IPS DF 6.9 (cell line): ENCODE measurements around the gene NHSL2.
"Not testable (repeated sequence)": the region's sequence is repeated elsewhere in the genome, so short reads cannot be mapped to it uniquely, and the experiment has no call there.

Source experiments
- DNase-seq: peaks from one replicate; pipeline ENCODE4 v3.0.0-alpha.2; 2013; ENCODE audit warnings: low read depth, low spot score
- H3K27ac ChIP-seq: one replicate; pipeline ENCODE4 v1.5.1; 2013; ENCODE audit warnings: low read length, control low read depth
- H3K27me3 ChIP-seq: 2 replicates; pipeline ENCODE4 v1.6.1; 2013; ENCODE audit warnings: mild to moderate bottlenecking, low read length; ENCODE audit not compliant: control insufficient read depth, insufficient read depth
- H3K36me3 ChIP-seq: 2 replicates; pipeline ENCODE4 v1.6.1; 2013; ENCODE audit warnings: low read length; ENCODE audit not compliant: control insufficient read depth, insufficient read depth
- H3K4me1 ChIP-seq: 2 replicates; pipeline ENCODE4 v1.6.1; 2013; ENCODE audit warnings: low read length; ENCODE audit not compliant: control insufficient read depth, insufficient read depth
- H3K4me3 ChIP-seq: 2 replicates; pipeline ENCODE4 v1.5.1; 2013; ENCODE audit warnings: mild to moderate bottlenecking, low read length
- H3K9me3 ChIP-seq: 2 replicates; pipeline ENCODE4 v1.6.1; 2013; ENCODE audit warnings: low read length, inconsistent platforms; ENCODE audit not compliant: control insufficient read depth, insufficient read depth
- WGBS: extraction: QIAGEN DNeasy Blood & Tissue Kit; methylation state at CpG from one replicate; pipeline ENCODE4 v1.1.7; 2013; ENCODE audit warnings: mixed read lengths, missing lambda C conversion rate; ENCODE audit not compliant: insufficient read length, insufficient coverage; 5-methylcytosine and 5-hydroxymethylcytosine counted together

The NHSL2 gene

GRCh38 chrX:72051589-72051988 is 140.9 kb downstream of the NHSL2 start:
- peaks cover 1% of the 10 kb centered on the region for H3K4me1 ChIP-seq
- no peak overlapping the region for H3K4me3 ChIP-seq
- H3K27me3 ChIP-seq, result no peaks in the 10 kb centered on the region
- no peak for DNase-seq
- H3K27ac ChIP-seq, result no peak overlapping the region
- no CpG with 5 or more reads among the region's 2 CpGs for WGBS
- H3K9me3 ChIP-seq, result no peaks in the 10 kb centered on the region
- no peaks in the 10 kb centered on the region for H3K36me3 ChIP-seq

GRCh38 chrX:72052415-72053090 is 141.9 kb downstream of the NHSL2 start:
- H3K4me1 ChIP-seq, result peaks cover 1% of the 10 kb centered on the region
- peak; percentile 29 for DNase-seq
- H3K4me3 ChIP-seq, result no peak overlapping the region
- WGBS, result no CpG with 5 or more reads among the region's 5 CpGs
- no peaks in the 10 kb centered on the region for H3K9me3 ChIP-seq
- no peaks in the 10 kb centered on the region for H3K27me3 ChIP-seq
- peak overlapping the region; percentile 80 for H3K27ac ChIP-seq
- H3K36me3 ChIP-seq, result no peaks in the 10 kb centered on the region

DNA sequence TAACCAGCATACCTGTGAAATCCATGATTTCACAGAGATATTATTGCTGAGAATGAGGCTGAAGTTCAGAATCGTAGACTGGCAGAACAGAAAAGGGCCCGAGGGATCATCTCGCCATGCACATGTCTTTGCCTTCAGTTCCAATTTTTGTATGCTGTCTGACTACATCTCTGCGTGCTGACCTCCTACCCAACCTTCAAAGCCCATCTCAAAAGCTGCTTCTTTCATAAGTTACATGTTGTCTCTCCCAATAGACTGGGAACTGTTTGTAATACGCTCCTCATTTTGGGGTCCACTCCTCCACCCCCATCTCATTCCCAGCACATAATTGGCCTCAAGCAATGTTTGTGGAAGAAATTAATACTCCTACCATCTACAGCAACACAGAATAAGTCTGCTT is 142.9 kb downstream of the NHSL2 start:
- no CpG with 5 or more reads among the region's 5 CpGs for WGBS
- DNase-seq, result no peak

GRCh38 chrX:72054779-72055489 is 144.3 kb downstream of the NHSL2 start:
- Histone ChIP-seq H3K36me3 (no peaks in the 10 kb centered on the region), H3K27ac (no peak overlapping the region), H3K9me3 (no peaks in the 10 kb centered on the region), H3K27me3 (no peaks in the 10 kb centered on the region), H3K4me3 (no peak overlapping the region), H3K4me1 (peaks cover 1% of the 10 kb centered on the region)
- no CpG with 5 or more reads among the region's 19 CpGs for WGBS
- DNase-seq, result no peak

More for the DNA sequence above, 142.9 kb downstream of the NHSL2 start:
- no peaks in the 10 kb centered on the region for H3K36me3 ChIP-seq
- H3K27me3 ChIP-seq, result no peaks in the 10 kb centered on the region
- H3K4me1 ChIP-seq, result peaks cover 1% of the 10 kb centered on the region
- H3K9me3 ChIP-seq, result no peaks in the 10 kb centered on the region
- H3K27ac ChIP-seq, result no peak overlapping the region
- no peak overlapping the region for H3K4me3 ChIP-seq

DNA sequence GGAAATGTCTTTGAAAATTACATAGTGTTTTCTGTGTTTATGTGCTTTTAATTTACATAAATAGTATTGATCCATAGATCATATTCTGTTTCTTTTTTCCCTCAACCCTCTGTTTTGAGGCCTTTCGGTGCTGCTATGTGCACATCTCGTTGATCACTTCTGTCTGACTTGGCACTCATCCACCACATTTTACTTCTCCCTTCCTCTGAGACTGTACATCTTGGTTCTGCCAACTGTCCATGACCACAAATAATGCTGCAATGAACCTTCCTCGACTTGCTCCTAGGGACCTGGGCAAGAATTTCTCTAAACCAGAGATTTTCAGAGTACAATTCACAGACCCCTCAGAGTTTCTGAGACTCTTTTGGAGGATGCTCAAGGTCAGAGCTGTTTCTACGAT is 146.7 kb downstream of the NHSL2 start:
- Histone ChIP-seq H3K4me3 (no peak overlapping the region), H3K36me3 (no peaks in the 10 kb centered on the region), H3K4me1 (peaks cover 1% of the 10 kb centered on the region; the same call in 1 of the 2 replicates), H3K27ac (no peak overlapping the region), H3K9me3 (no peaks in the 10 kb centered on the region), H3K27me3 (no peaks in the 10 kb centered on the region)
- WGBS, result no CpG with 5 or more reads among the region's 4 CpGs
- no peak for DNase-seq

- no CpG with 5 or more reads among the region's 1 CpG for WGBS
- Histone ChIP-seq H3K27me3 (no peaks in the 10 kb centered on the region), H3K9me3 (no peaks in the 10 kb centered on the region), H3K4me1 (peaks cover 1% of the 10 kb centered on the region; the same call in 1 of the 2 replicates), H3K27ac (no peak overlapping the region), H3K36me3 (no peaks in the 10 kb centered on the region), H3K4me3 (no peak overlapping the region)
- no peak for DNase-seq
Measured at GRCh38 chrX:72057849-72058248, 147.2 kb downstream of the NHSL2 start.

DNA sequence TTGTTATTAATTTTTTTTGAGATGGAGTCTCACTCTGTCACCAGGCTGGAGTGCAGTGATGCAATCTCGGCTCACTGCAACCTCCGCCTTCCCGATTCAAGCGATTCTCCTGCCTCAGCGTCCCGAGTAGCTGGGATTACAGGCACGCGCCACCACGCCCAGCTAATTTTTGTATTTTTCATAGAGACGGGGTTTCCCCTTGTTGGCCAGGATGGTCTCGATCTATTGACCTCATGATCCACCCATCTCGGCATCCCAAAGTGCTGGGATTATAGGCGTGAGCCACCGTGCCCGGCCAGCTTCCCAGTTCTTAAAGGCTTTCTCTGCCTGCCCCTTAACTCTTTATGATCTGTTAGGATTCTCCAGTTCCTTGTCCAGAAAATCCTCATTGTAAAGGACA is 147.7 kb downstream of the NHSL2 start:
- not testable (repeated sequence) for H3K27me3 ChIP-seq, DNase-seq, H3K27ac ChIP-seq, H3K4me1 ChIP-seq, H3K4me3 ChIP-seq, H3K9me3 ChIP-seq, H3K36me3 ChIP-seq
- WGBS, result no CpG with 5 or more reads among the region's 15 CpGs

DNA sequence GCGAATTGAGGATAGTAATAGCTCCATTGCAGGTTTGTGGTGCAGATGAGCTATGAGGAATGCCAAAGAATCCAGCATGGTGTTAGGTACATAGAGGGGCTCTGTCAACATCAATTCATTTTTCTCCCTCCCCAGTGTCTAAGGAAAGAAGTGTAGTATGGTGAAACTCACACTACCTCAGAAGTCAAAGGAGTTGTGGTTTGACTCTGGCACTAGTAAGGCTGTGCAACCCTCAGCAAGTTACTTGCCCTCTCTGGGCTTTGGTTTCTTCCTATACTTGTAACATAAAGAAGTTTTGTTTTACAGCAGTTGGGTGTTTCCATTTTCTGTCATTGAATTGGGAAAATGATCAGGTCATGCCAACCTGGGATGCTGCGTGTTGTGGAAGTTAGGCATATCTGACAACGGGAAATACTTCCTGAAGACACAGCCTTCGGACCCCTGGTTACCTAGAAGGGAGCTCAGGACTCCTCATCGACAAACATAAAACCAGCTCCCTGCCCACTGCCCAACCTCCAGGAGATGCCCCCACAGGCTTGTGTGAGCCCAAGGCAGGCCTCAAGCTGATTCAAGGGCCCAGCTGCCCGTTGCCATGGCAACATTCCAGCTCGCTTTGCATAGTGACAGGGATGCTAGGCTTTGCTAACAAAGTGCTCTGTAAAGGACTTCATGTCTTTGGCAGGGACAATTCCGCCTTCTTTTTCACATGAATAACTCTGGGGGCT is 149.7 kb downstream of the NHSL2 start:
- Histone ChIP-seq H3K27me3 (no peaks in the 10 kb centered on the region), H3K36me3 (no peaks in the 10 kb centered on the region), H3K9me3 (no peaks in the 10 kb centered on the region), H3K27ac (no peak overlapping the region), H3K4me1 (no peaks in the 10 kb centered on the region), H3K4me3 (no peak overlapping the region)
- no peak for DNase-seq
- no CpG with 5 or more reads among the region's 8 CpGs for WGBS

DNA sequence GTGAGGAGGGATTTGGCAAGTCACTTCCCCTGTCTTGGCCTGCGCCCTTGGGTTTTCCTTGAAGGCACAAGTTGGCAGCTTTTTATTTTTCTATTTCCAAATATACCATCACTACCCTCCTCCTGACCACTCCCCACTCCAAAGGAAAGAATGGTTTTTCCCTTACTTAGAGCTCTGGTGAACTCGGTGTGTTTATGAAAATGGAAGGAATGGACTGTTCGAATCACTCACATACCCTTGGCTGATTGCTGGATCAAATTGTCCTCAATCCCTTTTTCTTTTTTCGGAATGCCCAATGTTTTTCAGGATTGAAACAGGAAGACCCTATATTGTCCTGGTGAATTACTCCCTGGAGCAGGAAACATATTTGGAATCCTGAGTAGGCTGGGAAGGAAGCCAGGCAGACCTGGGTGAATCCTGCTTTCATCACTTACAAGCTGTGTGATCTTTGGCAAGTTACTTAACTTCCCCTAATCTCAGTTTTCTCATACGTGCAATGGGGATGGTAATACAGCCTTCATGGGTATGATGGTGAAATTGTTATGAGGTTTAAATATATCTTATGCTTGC is 150.4 kb downstream of the NHSL2 start:
- no CpG with 5 or more reads among the region's 5 CpGs for WGBS
- H3K4me3 ChIP-seq, result no peak overlapping the region

GRCh38 chrX:72062916-72063315 is 152.3 kb downstream of the NHSL2 start:
- WGBS, result no CpG with 5 or more reads among the region's 6 CpGs
- no peaks in the 10 kb centered on the region for H3K4me1 ChIP-seq
- H3K27me3 ChIP-seq, result no peaks in the 10 kb centered on the region
- no peaks in the 10 kb centered on the region for H3K36me3 ChIP-seq
- H3K4me3 ChIP-seq, result no peak overlapping the region
- no peaks in the 10 kb centered on the region for H3K9me3 ChIP-seq
- no peak overlapping the region for H3K27ac ChIP-seq
- DNase-seq, result no peak

More for the DNA sequence above, 150.4 kb downstream of the NHSL2 start:
- H3K27me3 ChIP-seq, result no peaks in the 10 kb centered on the region
- H3K9me3 ChIP-seq, result no peaks in the 10 kb centered on the region
- no peaks in the 10 kb centered on the region for H3K4me1 ChIP-seq
- H3K36me3 ChIP-seq, result no peaks in the 10 kb centered on the region
- no peak for DNase-seq
- H3K27ac ChIP-seq, result no peak overlapping the region
